H1 (cell line): Measurements from ENCODE around the gene FAAP100. TPM values are rescaled to one million over a fixed set of nuclear protein-coding genes. Genes with fewer than 3 reads are reported as not detected.
A peak's percentile ranks its signal among the peaks of the same experiment; 100 is the strongest.

Experiments used
- CTCF ChIA-PET: fragments of 300-600 bp; sonication (Branson Sonifier 250); formaldehyde crosslinking; loops from one replicate; lab custom pipeline; 2021; ENCODE audit not compliant: partially characterized antibody; lab: Charles Lee
- POLR2A ChIA-PET: fragments of 300-600 bp; sonication (Branson Sonifier 250); formaldehyde crosslinking; loops from one replicate; lab custom pipeline; 2021; ENCODE audit warnings: inconsistent platforms; ENCODE audit not compliant: partially characterized antibody; lab: Charles Lee
- DNase-seq, 2 experiments: peaks; one replicate each; pipeline versions ENCODE4 v3.0.0 to v3.0.0-alpha.2; 2010 to 2022; ENCODE audit warnings: low spot score in 2 of 2, low read depth in 1 of 2, mixed read lengths in 1 of 2
- FAIRE-seq: peaks from 2 replicates; lab custom pipeline; 2011; peaks lifted over from hg19 to GRCh38; lab: Jason Lieb, UNC
- H2AFZ ChIP-seq: 2 replicates; pipeline ENCODE4 v1.8.1; 2012; ENCODE audit warnings: low read length, inconsistent platforms
- H2AK5ac ChIP-seq: 2 replicates; pipeline ENCODE4 v1.6.1; 2013; ENCODE audit warnings: low read depth, low read length
- H2BK120ac ChIP-seq: replicated peaks from 2 replicates; pipeline ENCODE3; 2013; ENCODE audit warnings: low read depth, low read length, inconsistent platforms
- H2BK12ac ChIP-seq: 2 replicates; pipeline ENCODE4 v1.6.1; 2013; ENCODE audit warnings: low read depth, low read length
- H2BK15ac ChIP-seq: 2 replicates; pipeline ENCODE4 v1.6.1; 2013; ENCODE audit warnings: low read length
- H2BK20ac ChIP-seq: 2 replicates; pipeline ENCODE4 v1.6.1; 2013; ENCODE audit warnings: low read length
- H2BK5ac ChIP-seq: 2 replicates; pipeline ENCODE4 v1.6.1; 2013; ENCODE audit warnings: low read depth, low read length
- H3K14ac ChIP-seq: 2 replicates; pipeline ENCODE4 v1.6.1; 2013; ENCODE audit warnings: inconsistent platforms; ENCODE audit not compliant: insufficient read length
- H3K18ac ChIP-seq: 2 replicates; pipeline ENCODE4 v1.6.1; 2013; ENCODE audit warnings: low read length; ENCODE audit errors: extremely low read depth
- H3K23ac ChIP-seq: 2 replicates; pipeline ENCODE4 v1.6.1; 2013; ENCODE audit warnings: inconsistent platforms; ENCODE audit not compliant: insufficient read length
- H3K23me2 ChIP-seq: 2 replicates; pipeline ENCODE4 v1.6.1; 2013; ENCODE audit warnings: low read depth, low read length
- H3K27ac ChIP-seq: 2 replicates; pipeline ENCODE4 v1.6.1; 2011; ENCODE audit warnings: low read depth, low read length, inconsistent platforms
- H3K27me3 ChIP-seq, 4 experiments: replicated peaks in 1 of 4; 1 replicate in 1 of 4; 2 replicates in 3 of 4; pipeline versions ENCODE4 v1.6.1 to v1.8.1; 2011 to 2013; ENCODE audit warnings: low read length in 3 of 4, mild to moderate bottlenecking in 3 of 4, inconsistent platforms in 2 of 4, mixed read lengths in 2 of 4, moderate library complexity in 1 of 4; ENCODE audit not compliant: control insufficient read depth in 3 of 4, insufficient read depth in 3 of 4; ENCODE audit errors: extremely low read depth in 1 of 4
- H3K36me3 ChIP-seq, 4 experiments: 2 replicates each; pipeline versions ENCODE4 v1.6.1 to v1.8.1; 2011 to 2013; ENCODE audit warnings: mild to moderate bottlenecking in 4 of 4, low read length in 3 of 4, moderate library complexity in 2 of 4, control low read depth in 1 of 4, inconsistent platforms in 1 of 4; ENCODE audit not compliant: insufficient read depth in 4 of 4, control insufficient read depth in 2 of 4
- H3K4ac ChIP-seq: replicated peaks from 2 replicates; pipeline ENCODE3; 2013; ENCODE audit warnings: low read length, low read depth, mixed read lengths, inconsistent platforms; ENCODE audit not compliant: insufficient read length
- H3K4me1 ChIP-seq, 4 experiments: replicated peaks in 1 of 4; 1 replicate in 1 of 4; 2 replicates in 3 of 4; pipeline versions ENCODE4 v1.6.1 to v1.8.1; 2011 to 2013; ENCODE audit warnings: low read length in 3 of 4, inconsistent platforms in 2 of 4, mixed read lengths in 1 of 4; ENCODE audit not compliant: insufficient read depth in 4 of 4, control insufficient read depth in 3 of 4
- H3K4me2 ChIP-seq, 2 experiments: 2 replicates each; pipeline versions ENCODE4 v1.6.1 to v1.8.1; 2011 to 2013; ENCODE audit warnings: low read depth in 2 of 2, low read length in 2 of 2, control low read depth in 1 of 2, inconsistent platforms in 1 of 2, mild to moderate bottlenecking in 1 of 2; ENCODE audit not compliant: insufficient read depth in 1 of 2
- H3K4me3 ChIP-seq, 4 experiments: fragments of 200-600, 300-600 bp in 1 of 4; sonication (generic), shearing (Covaris generic), sonication (Bioruptor Twin) in 1 of 4; 2 replicates each; pipeline versions ENCODE4 v1.5.1 to v1.8.1; 2011 to 2016; ENCODE audit warnings: low read length in 4 of 4, low read depth in 3 of 4, control low read depth in 2 of 4, inconsistent platforms in 2 of 4, mild to moderate bottlenecking in 2 of 4, mixed read lengths in 1 of 4, moderate library complexity in 1 of 4; ENCODE audit not compliant: insufficient read depth in 2 of 4; ENCODE audit errors: extremely low read depth in 1 of 4
- H3K56ac ChIP-seq: replicated peaks from 2 replicates; pipeline ENCODE3; 2013; ENCODE audit warnings: low read depth, mild to moderate bottlenecking, mixed read lengths, low read length, inconsistent platforms; ENCODE audit not compliant: insufficient read length
- H3K79me1 ChIP-seq: 2 replicates; pipeline ENCODE4 v1.6.1; 2013; ENCODE audit warnings: low read depth, low read length, control low read depth
- H3K79me2 ChIP-seq, 2 experiments: 2 replicates each; pipeline versions ENCODE4 v1.6.1 to v1.8.1; 2012 to 2013; ENCODE audit warnings: low read length in 2 of 2, mild to moderate bottlenecking in 2 of 2, inconsistent platforms in 1 of 2; ENCODE audit not compliant: insufficient read depth in 2 of 2, control insufficient read depth in 1 of 2
- H3K9ac ChIP-seq, 4 experiments: replicated peaks in 1 of 4; 1 replicate in 1 of 4; 2 replicates in 3 of 4; pipeline versions ENCODE4 v1.6.1 to v1.8.1; 2011 to 2013; ENCODE audit warnings: low read depth in 3 of 4, low read length in 3 of 4, control low read depth in 2 of 4, mild to moderate bottlenecking in 2 of 4, moderate library complexity in 2 of 4, inconsistent platforms in 1 of 4; ENCODE audit errors: extremely low read depth in 1 of 4
- H3K9me3 ChIP-seq, 2 experiments: 2 replicates each; pipeline versions ENCODE4 v1.6.1 to v1.8.1; 2012 to 2013; ENCODE audit warnings: mild to moderate bottlenecking in 2 of 2, moderate library complexity in 2 of 2, control low read depth in 1 of 2, inconsistent platforms in 1 of 2, low read depth in 1 of 2, low read length in 1 of 2, mixed read lengths in 1 of 2; ENCODE audit not compliant: insufficient read depth in 2 of 2
- H4K20me1 ChIP-seq, 2 experiments: replicated peaks in 1 of 2; 2 replicates each; pipeline versions ENCODE3 to v1.8.1; 2011 to 2013; ENCODE audit warnings: inconsistent platforms in 2 of 2, low read length in 2 of 2, mild to moderate bottlenecking in 1 of 2; ENCODE audit not compliant: insufficient read depth in 2 of 2, control insufficient read depth in 1 of 2
- H4K5ac ChIP-seq: 2 replicates; pipeline ENCODE4 v1.6.1; 2013; ENCODE audit warnings: low read length, low read depth, mixed read lengths, inconsistent platforms; ENCODE audit not compliant: insufficient read length
- H4K8ac ChIP-seq: 2 replicates; pipeline ENCODE4 v1.8.0; 2013; ENCODE audit warnings: mild to moderate bottlenecking, moderate library complexity, low read length, inconsistent platforms; ENCODE audit not compliant: insufficient read depth; ENCODE audit errors: extremely low read depth
- H4K91ac ChIP-seq: replicated peaks from 2 replicates; pipeline ENCODE3; 2013; ENCODE audit warnings: low read length, mixed read lengths, inconsistent platforms; ENCODE audit not compliant: insufficient read length
- BRCA1 ChIP-seq: IDR thresholded peaks from 2 replicates; pipeline ENCODE4 v1.6.1; 2012; ENCODE audit warnings: low read depth, low read length, improper control_type of control experiment
- KDM4A ChIP-seq: IDR thresholded peaks from one replicate; pipeline ENCODE4 v1.7.1; 2012; ENCODE audit warnings: low read depth, mild to moderate bottlenecking, moderate library complexity, low read length, inconsistent platforms; ENCODE audit not compliant: severe bottlenecking
- RXRA ChIP-seq: IDR thresholded peaks from 2 replicates; pipeline ENCODE4 v1.6.1; 2011; ENCODE audit warnings: low read depth, mild to moderate bottlenecking, low read length, moderate library complexity; ENCODE audit not compliant: insufficient read depth
- SP4 ChIP-seq: IDR thresholded peaks from 2 replicates; pipeline ENCODE4 v1.6.1; 2012; ENCODE audit warnings: low read length, inconsistent platforms
- WGBS, 2 experiments: shearing (Covaris generic) in 1 of 2; methylation state at CpG; one replicate each; pipeline versions ENCODE4 v1.1.6 to v1.1.7; 2013 to 2015; ENCODE audit warnings: low lambda C conversion rate in 2 of 2, mixed read lengths in 2 of 2, inconsistent platforms in 1 of 2, low coverage in 1 of 2, missing lambda C conversion rate in 1 of 2; ENCODE audit not compliant: insufficient replicate concordance in 2 of 2, insufficient coverage in 1 of 2, insufficient read length in 1 of 2; ENCODE audit errors: extremely low coverage in 1 of 2, missing lambda C conversion rate in 1 of 2; 5-methylcytosine and 5-hydroxymethylcytosine counted together
- polyA plus RNA-seq, 7 experiments: library from polyadenylated mRNA; depleted of rRNA in 3 of 7; stranded (reverse) in 5 of 7; unstranded in 2 of 7; fragments of >200 nt in 5 of 7; fragments of 200-250 nt in 2 of 7; gene quantifications; 1 replicate in 5 of 7; 2 replicates in 1 of 7; 4 replicates in 1 of 7; pipeline versions ENCODE4 v1.2.1 to v1.2.3, GENCODE V29; 2011 to 2013; ENCODE audit warnings: missing spikeins in 2 of 7, mixed read lengths in 2 of 7
- total RNA-seq: library from RNA; stranded (reverse); fragmentation: NEBNext Ultra II Directional; extraction: Animal tissue kit (Norgen Biotek cat#: 25700); gene quantifications from 2 replicates; pipeline ENCODE4 v1.2.1, GENCODE V29; 2021

FAAP100 gene
- total and polyA plus RNA-seq, 2 of the 8 experiments (the other 6 are each of a cell fraction or from before 2014, with no cell fraction given): 23.2 to 41.8 TPM

- no peaks in the 10 kb centered on the region for H3K23me2 ChIP-seq
- H2BK15ac ChIP-seq: no peak overlapping the region
- H3K4me3 ChIP-seq: no peak overlapping the region
- POLR2A ChIA-PET: interaction anchor here (1.8 to 1.9 kb wide), 3 partner anchors 12 to 18 kb away, joined by 3 to 6 read pairs (median 4); no protein-coding TSS in a partner anchor
- no peak overlapping the region for H2BK120ac ChIP-seq
- H3K14ac ChIP-seq: no peak overlapping the region
- no peak overlapping the region for H3K56ac ChIP-seq
- no peaks in the 10 kb centered on the region for H3K27me3 ChIP-seq
- no peak overlapping the region for H4K8ac ChIP-seq
- H2BK5ac ChIP-seq: no peak overlapping the region
- H3K9ac ChIP-seq: no peak overlapping the region
- no peak overlapping the region for H4K5ac ChIP-seq
- no peaks in the 10 kb centered on the region for H3K4me1 ChIP-seq
- H3K79me2 ChIP-seq: 0 out of 4 replicates have a peak, but pooled peaks cover 0 to 2% of the 10 kb centered on the region in 2 experiments
- H2BK20ac ChIP-seq: no peak overlapping the region
- CTCF ChIA-PET: interaction anchor here (0.8 to 5.1 kb wide), 6 partner anchors 9 to 407 kb away, joined by 3 to 31 read pairs (median 3); no protein-coding TSS in a partner anchor
- peaks cover 10 to 11% of the 10 kb centered on the region in 2 experiments for H4K20me1 ChIP-seq
- DNase-seq (no peak), FAIRE-seq (no peak)
- no peak overlapping the region for H3K18ac ChIP-seq
- no peak overlapping the region for H3K23ac ChIP-seq
- H2AFZ ChIP-seq: no peak overlapping the region
- peak overlapping the region; percentile 33; the same call in 1 of the 2 replicates for H3K27ac ChIP-seq
- H3K79me1 ChIP-seq: peaks cover 6% of the 10 kb centered on the region
- no peak overlapping the region for H4K91ac ChIP-seq
- no peak overlapping the region for H3K4me2 ChIP-seq
- no peak overlapping the region for H3K4ac ChIP-seq
- WGBS, 2 experiments: 97% methylated on average over 10 of the region's 10 CpGs; no CpG with 5 or more reads in 1 of the 2 experiments
- H2AK5ac ChIP-seq: no peak overlapping the region
- no peak overlapping the region for H2BK12ac ChIP-seq
- H3K36me3 ChIP-seq: peaks cover 4 to 9% (median 6%) of the 10 kb centered on the region in 4 experiments; a peak in 7 of 8 replicates
- H3K9me3 ChIP-seq: no peaks in the 10 kb centered on the region
- no peak for TF ChIP-seq BRCA1
- no peak for TF ChIP-seq KDM4A
- no peak for TF ChIP-seq RXRA
- TF ChIP-seq SP4: no peak
These were observed 25.9 kb upstream of the FAAP100 start for GRCh38 chr17:81578038-81578441.
